Measurements from ENCODE around the gene MAP3K3. TPM values are rescaled to one million over a fixed set of nuclear protein-coding genes. Genes with fewer than 3 reads are reported as not detected.

The MAP3K3 gene
- total RNA-seq, 1 donor from 2014 or later: 29.6 TPM

DNA sequence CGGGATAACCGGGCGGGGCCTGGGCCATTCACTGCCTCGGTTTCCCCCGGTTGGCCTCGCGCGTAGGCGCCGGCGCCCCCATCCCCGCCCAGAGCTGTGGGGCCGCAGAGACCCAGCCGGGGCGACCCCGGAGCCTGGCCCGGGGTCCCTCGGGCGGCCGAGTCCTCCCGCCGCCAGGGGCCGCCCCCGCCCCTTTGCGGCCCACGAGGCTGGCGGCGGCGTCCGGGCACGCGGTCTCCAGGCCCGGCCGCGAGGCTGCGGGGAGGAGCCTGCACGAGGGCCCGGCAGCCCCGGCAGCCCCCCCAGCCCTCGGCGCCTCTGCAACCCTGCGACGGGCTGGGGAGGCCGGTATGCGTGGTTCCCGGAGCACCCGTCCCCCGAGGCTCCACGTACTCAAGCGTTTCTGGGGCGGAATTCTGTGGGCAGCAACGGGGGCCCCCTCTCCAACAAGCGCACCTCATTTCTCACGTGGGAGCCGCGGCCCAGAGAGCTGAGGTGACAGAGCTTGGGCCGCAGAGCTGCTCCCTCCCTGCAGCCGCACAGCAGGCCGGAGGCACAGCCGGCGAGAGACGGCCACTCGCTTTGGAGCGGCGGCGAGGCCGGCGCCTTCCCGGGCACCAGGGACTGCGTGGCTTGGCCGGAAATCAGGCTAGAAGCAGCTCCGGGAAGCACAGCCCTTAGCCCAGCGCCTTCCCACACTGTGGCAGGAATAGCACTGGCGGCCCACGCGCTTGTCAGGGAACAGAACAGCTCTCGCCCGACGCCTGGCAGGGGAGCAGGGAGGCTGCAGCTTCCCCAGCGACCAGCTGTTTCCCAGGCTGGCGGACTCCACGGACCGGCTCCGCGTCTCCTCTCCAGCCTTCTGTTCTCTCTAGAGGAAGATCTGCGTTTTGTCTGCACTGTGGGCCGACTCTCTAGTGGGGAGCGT, 78.6 kb downstream of the MAP3K3 start:
- intact Hi-C loops (cut with micrococcal nuclease): loop anchor here (1.0 to 2.0 kb wide), 2 partner anchors 150 to 806 kb away; partner anchors contain the start of genes CEP95, DCAF7 and DDX5
- Mint-ChIP-seq H3K4me1 (ENCODE audit: low read depth) (peaks cover 62% of the 10 kb centered on the region), H3K36me3 (ENCODE audit: low read depth) (peaks cover 43% of the 10 kb centered on the region)

GRCh38 chr17:63701456-63701820, 79.2 kb downstream of the MAP3K3 start:
- Mint-ChIP-seq H3K36me3 (ENCODE audit: low read depth) (peaks cover 38% of the 10 kb centered on the region), H3K4me1 (ENCODE audit: low read depth) (peaks cover 63% of the 10 kb centered on the region), H3K9me3 (no peaks in the 10 kb centered on the region), H3K27me3 (ENCODE audit: insufficient read depth) (no peaks in the 10 kb centered on the region), H3K27ac (peak overlapping the region; percentile 96), H3K4me3 (peak overlapping the region; percentile 92)
- intact Hi-C loops (cut with micrococcal nuclease): loop anchor here (2.0 kb wide), 1 partner anchor 805 kb away; the partner anchor contains the start of genes CEP95 and DDX5
- no peak for DNase-seq (ENCODE audit: low spot score)

More for the DNA sequence above, 78.6 kb downstream of the MAP3K3 start:
- Mint-ChIP-seq H3K4me3 (peak overlapping the region; percentile 92), H3K27ac (peak overlapping the region; percentile 96), H3K27me3 (ENCODE audit: insufficient read depth) (no peaks in the 10 kb centered on the region), H3K9me3 (no peaks in the 10 kb centered on the region)
- DNase-seq (ENCODE audit: low spot score): peak; percentile 49

DNA sequence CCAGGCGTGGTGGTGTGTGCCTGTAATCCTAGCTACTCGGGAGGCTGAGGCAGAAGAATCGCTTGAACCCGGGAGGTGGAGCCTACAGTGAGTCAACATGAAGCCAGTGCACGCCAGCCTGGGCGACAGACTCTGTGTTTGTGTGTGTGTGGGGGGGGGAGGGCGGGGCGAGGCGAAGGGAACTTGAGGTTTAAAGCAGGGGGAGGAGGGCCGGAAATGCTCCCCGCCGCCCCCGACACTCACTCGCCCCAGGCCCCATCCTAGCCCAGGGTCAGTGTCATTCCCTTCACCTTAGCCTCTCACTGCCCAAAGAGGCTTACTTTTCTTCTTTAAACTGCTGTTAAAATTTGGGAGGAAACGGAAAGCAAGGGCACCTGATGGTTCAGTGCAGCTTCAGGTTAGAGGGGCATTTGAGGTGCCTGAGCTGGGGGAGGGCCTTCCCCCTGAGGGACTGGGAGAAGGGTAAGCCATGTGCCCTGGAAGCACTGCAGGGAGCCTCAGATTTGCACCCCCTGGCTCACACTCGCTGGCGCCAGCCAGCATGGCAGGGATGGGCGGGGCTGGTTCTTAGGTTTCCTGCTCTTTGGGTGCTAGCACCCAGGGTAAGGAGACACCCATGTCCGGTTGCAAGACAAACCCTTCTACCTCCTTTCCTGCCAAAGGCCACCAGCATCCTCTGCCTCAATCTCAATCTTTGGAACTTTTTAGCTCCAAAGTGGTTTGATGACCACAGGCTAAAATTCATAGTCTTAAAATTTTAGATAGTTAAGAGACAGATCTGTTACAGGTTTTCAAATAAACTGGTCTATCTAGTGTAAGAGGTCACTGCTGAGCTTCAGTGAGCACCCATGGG, 79.9 kb downstream of the MAP3K3 start:
- intact Hi-C loops (cut with micrococcal nuclease): loop anchor here (1.0 to 2.0 kb wide), 4 partner anchors 39 to 805 kb away; partner anchors contain the start of genes CCDC47, CEP95, DDX5 and STRADA
- H3K9me3 Mint-ChIP-seq: no peaks in the 10 kb centered on the region
- peaks cover 63% of the 10 kb centered on the region for H3K4me1 Mint-ChIP-seq (ENCODE audit: low read depth)
- H3K27ac Mint-ChIP-seq: peak overlapping the region; percentile 96
- DNase-seq (ENCODE audit: low spot score): peak; percentile 70
- peaks cover 33% of the 10 kb centered on the region for H3K36me3 Mint-ChIP-seq (ENCODE audit: low read depth)
- peak overlapping the region; percentile 92 for H3K4me3 Mint-ChIP-seq
- no peaks in the 10 kb centered on the region for H3K27me3 Mint-ChIP-seq (ENCODE audit: insufficient read depth)

DNA sequence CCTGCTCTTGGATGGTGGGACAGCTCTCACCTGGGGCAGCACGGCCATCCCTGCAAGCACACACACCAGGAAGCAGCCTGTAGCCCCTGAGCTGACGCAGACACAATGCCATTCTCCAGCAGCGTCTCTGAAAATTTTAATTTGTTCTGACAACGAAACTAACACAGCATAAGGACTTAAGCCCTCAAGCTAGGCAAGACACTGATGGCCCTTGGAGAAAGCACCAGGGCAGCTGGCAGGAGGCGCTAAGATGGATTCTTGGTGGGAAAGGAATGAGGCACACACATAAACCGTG, 80.5 kb downstream of the MAP3K3 start:
- H3K27me3 Mint-ChIP-seq (ENCODE audit: insufficient read depth): no peaks in the 10 kb centered on the region
- intact Hi-C loops (cut with micrococcal nuclease): loop anchor here (1.0 kb wide), 3 partner anchors 39 to 141 kb away; partner anchors contain the start of genes CCDC47 and STRADA

DNA sequence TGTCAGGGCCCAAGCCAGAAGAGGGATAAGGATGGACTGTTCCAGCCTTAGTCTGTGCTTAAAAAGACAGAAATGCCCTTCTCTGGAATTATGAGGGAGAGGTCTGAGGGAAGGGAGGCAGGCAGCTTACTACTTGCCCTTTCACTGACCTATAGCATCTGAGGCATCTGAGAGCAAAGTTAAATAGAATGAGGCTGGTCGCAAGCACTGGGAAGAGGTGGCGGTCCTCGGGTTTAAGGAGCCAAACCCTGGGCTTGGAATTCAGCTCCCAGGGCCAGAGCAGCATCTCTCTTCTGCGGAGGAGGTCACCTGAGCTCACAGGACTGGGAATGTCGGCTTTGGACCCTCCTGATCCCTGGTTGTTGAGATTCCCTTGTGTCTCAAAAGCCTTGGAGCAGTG, 80.8 kb downstream of the MAP3K3 start:
- H3K4me3 Mint-ChIP-seq: peak overlapping the region; percentile 92
- peaks cover 23% of the 10 kb centered on the region for H3K36me3 Mint-ChIP-seq (ENCODE audit: low read depth)
- peak overlapping the region; percentile 96 for H3K27ac Mint-ChIP-seq
- intact Hi-C loops (cut with micrococcal nuclease): no loop called here
- DNase-seq (ENCODE audit: low spot score): no peak
- no peaks in the 10 kb centered on the region for H3K27me3 Mint-ChIP-seq (ENCODE audit: insufficient read depth)
- H3K9me3 Mint-ChIP-seq: no peaks in the 10 kb centered on the region
- peaks cover 57% of the 10 kb centered on the region for H3K4me1 Mint-ChIP-seq (ENCODE audit: low read depth)

More for the DNA sequence above, 80.5 kb downstream of the MAP3K3 start:
- Mint-ChIP-seq H3K36me3 (ENCODE audit: low read depth) (peaks cover 27% of the 10 kb centered on the region), H3K4me1 (ENCODE audit: low read depth) (peaks cover 60% of the 10 kb centered on the region), H3K27ac (peak overlapping the region; percentile 96), H3K4me3 (peak overlapping the region; percentile 92), H3K9me3 (no peaks in the 10 kb centered on the region)
- no peak for DNase-seq (ENCODE audit: low spot score)

- Mint-ChIP-seq H3K27ac (peak overlapping the region; percentile 40), H3K27me3 (ENCODE audit: insufficient read depth) (no peaks in the 10 kb centered on the region), H3K36me3 (ENCODE audit: low read depth) (peaks cover 24% of the 10 kb centered on the region), H3K4me1 (ENCODE audit: low read depth) (peaks cover 58% of the 10 kb centered on the region), H3K4me3 (peak overlapping the region; percentile 92), H3K9me3 (no peaks in the 10 kb centered on the region)
- intact Hi-C loops (cut with micrococcal nuclease): no loop called here
- DNase-seq (ENCODE audit: low spot score): no peak
These were observed 81.5 kb downstream of the MAP3K3 start for GRCh38 chr17:63703556-63704258.

DNA sequence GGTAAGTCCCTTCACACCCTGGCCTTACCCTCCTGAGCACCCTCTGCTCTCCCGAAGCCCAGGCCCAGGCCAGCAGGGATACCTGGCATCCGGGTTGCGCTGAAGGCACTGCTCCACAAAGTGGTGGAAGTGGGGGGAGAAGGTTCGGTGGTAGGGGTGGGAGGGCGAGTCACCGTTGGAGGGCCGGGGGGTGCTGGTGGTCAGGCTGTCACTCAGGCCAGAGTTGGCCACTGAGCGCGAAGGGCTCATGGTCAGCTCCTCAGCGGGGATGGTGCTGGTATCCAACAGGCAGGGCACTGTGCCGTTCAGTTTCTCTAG, 82.0 kb downstream of the MAP3K3 start:
- Mint-ChIP-seq H3K36me3 (ENCODE audit: low read depth) (peaks cover 29% of the 10 kb centered on the region), H3K4me3 (peak overlapping the region; percentile 92), H3K27me3 (ENCODE audit: insufficient read depth) (no peaks in the 10 kb centered on the region), H3K27ac (peak overlapping the region; percentile 40), H3K9me3 (no peaks in the 10 kb centered on the region), H3K4me1 (ENCODE audit: low read depth) (peaks cover 63% of the 10 kb centered on the region)
- intact Hi-C loops (cut with micrococcal nuclease): no loop called here
- DNase-seq (ENCODE audit: low spot score): no peak

- no peak for DNase-seq (ENCODE audit: low spot score)
- Mint-ChIP-seq H3K9me3 (no peaks in the 10 kb centered on the region), H3K27me3 (ENCODE audit: insufficient read depth) (no peaks in the 10 kb centered on the region), H3K36me3 (ENCODE audit: low read depth) (peaks cover 32% of the 10 kb centered on the region), H3K4me3 (no peak overlapping the region), H3K27ac (no peak overlapping the region), H3K4me1 (ENCODE audit: low read depth) (peaks cover 68% of the 10 kb centered on the region)
- intact Hi-C loops (cut with micrococcal nuclease): no loop called here
These were observed 82.6 kb downstream of the MAP3K3 start for GRCh38 chr17:63704836-63705235.

GRCh38 chr17:63705657-63706056, 83.4 kb downstream of the MAP3K3 start:
- intact Hi-C loops (cut with micrococcal nuclease): no loop called here
- Mint-ChIP-seq H3K4me3 (peak overlapping the region; percentile 70), H3K27me3 (ENCODE audit: insufficient read depth) (no peaks in the 10 kb centered on the region), H3K36me3 (ENCODE audit: low read depth) (peaks cover 32% of the 10 kb centered on the region), H3K27ac (peak overlapping the region; percentile 67), H3K9me3 (no peaks in the 10 kb centered on the region), H3K4me1 (ENCODE audit: low read depth) (peaks cover 73% of the 10 kb centered on the region)
- no peak for DNase-seq (ENCODE audit: low spot score)

GRCh38 chr17:63706336-63707082, 84.3 kb downstream of the MAP3K3 start:
- DNase-seq (ENCODE audit: low spot score): no peak
- H3K27ac Mint-ChIP-seq: peak overlapping the region; percentile 40
- peak overlapping the region; percentile 51 for H3K4me3 Mint-ChIP-seq
- intact Hi-C loops (cut with micrococcal nuclease): no loop called here
- H3K27me3 Mint-ChIP-seq (ENCODE audit: insufficient read depth): no peaks in the 10 kb centered on the region
- no peaks in the 10 kb centered on the region for H3K9me3 Mint-ChIP-seq
- peaks cover 32% of the 10 kb centered on the region for H3K36me3 Mint-ChIP-seq (ENCODE audit: low read depth)
- H3K4me1 Mint-ChIP-seq (ENCODE audit: low read depth): peaks cover 69% of the 10 kb centered on the region

DNA sequence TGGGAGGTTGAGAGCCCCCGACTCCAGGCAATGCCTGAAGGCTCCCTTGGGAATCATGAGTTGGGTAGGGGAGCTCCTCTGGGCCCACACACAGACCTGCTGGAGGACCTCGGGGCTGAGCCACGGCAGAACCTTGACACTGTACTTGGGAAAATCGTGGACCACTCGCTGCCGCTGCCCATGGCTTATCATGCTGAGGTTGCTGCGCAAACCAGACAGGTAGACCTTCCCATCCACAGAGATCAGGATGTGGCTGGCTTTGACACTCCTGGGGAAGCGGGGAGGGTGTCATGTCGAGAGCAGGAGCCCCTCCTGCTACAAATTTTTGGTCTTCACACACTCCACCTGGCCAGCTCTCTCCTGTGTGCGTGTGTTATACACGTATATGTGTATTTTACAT, 84.9 kb downstream of the MAP3K3 start:
- DNase-seq (ENCODE audit: low spot score): no peak
- Mint-ChIP-seq H3K27me3 (ENCODE audit: insufficient read depth) (no peaks in the 10 kb centered on the region), H3K9me3 (no peaks in the 10 kb centered on the region), H3K36me3 (ENCODE audit: low read depth) (peaks cover 32% of the 10 kb centered on the region), H3K4me3 (peak overlapping the region; percentile 5), H3K27ac (peak overlapping the region; percentile 23), H3K4me1 (ENCODE audit: low read depth) (peaks cover 63% of the 10 kb centered on the region)
- intact Hi-C loops (cut with micrococcal nuclease): no loop called here

DNA sequence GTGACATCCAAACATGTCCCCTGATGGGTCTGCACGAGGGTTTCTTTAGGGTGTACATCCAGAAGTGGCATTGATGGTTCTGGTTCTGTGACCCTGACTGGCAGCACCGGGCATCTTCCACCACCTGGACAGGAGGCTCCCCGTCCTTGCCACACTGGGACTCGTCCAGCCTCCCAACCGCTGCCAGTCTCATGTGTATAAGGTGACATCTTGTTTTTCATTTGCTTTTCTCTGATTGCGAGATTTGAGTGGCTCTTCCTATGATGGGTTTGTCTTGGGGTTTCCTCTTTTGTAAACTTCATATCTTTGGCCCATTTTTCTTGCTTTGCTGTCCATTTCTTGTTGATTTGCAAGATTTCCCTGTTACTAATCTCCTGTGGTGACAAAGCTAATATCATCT, 86.9 kb downstream of the MAP3K3 start:
- intact Hi-C loops (cut with micrococcal nuclease): no loop called here
- Mint-ChIP-seq H3K27ac (peak overlapping the region; percentile 15), H3K4me1 (ENCODE audit: low read depth) (peaks cover 43% of the 10 kb centered on the region), H3K36me3 (ENCODE audit: low read depth) (peaks cover 19% of the 10 kb centered on the region), H3K4me3 (peak overlapping the region; percentile 31), H3K27me3 (ENCODE audit: insufficient read depth) (no peaks in the 10 kb centered on the region), H3K9me3 (no peaks in the 10 kb centered on the region)
- DNase-seq (ENCODE audit: low spot score): no peak

Data from activated T-helper 1 cell treated with anti-CD3 and anti-CD28 coated beads, Interleukin-12 subunit alpha, Interleukin-12 subunit beta, Interleukin-2, Interleukin-4 antibody, amounts not matched to agents 30 ng/mL and 10 ng/mL and 1 ng/mL, durations not matched to agents 14 hours and 24 hours and 36 hours (primary cell).